K562 (cell line): ENCODE data around the gene GGTLC2. TPM values are rescaled to one million over a fixed set of nuclear protein-coding genes. Genes with fewer than 3 reads are reported as not detected.
"Not testable (repeated sequence)": the region's sequence is repeated elsewhere in the genome, so short reads cannot be mapped to it uniquely, and the experiment has no call there.

Experiments
- BCL6 ChIP-seq: fragments of 250-450 bp; sonication (Bioruptor Pico); IDR thresholded peaks from 2 replicates; pipeline ENCODE4 v1.4.0; 2020
- CREB5 ChIP-seq: fragments of 250-450 bp; sonication (Bioruptor Pico); IDR thresholded peaks from 2 replicates; pipeline ENCODE4 v1.5.0; 2020; ENCODE audit warnings: mild to moderate bottlenecking
- ELF4 ChIP-seq: fragments of 450-650 bp; formaldehyde crosslinking; IDR thresholded peaks from 2 replicates; pipeline ENCODE4 v1.4.0; 2022; ENCODE audit warnings: missing genetic modification characterization
- ERF ChIP-seq: fragments of 450-650 bp; formaldehyde crosslinking; IDR thresholded peaks from 2 replicates; pipeline ENCODE4 v1.4.0; 2020; ENCODE audit warnings: mild to moderate bottlenecking, mixed read lengths
- HDAC2 ChIP-seq: fragments of 450-650 bp; IDR thresholded peaks from 2 replicates; pipeline ENCODE4 v1.6.1; 2016; ENCODE audit warnings: mild to moderate bottlenecking
- HIVEP1 ChIP-seq: fragments of 250-450 bp; sonication (Bioruptor Pico); IDR thresholded peaks from 2 replicates; pipeline ENCODE4 v1.4.0; 2020; ENCODE audit warnings: mild to moderate bottlenecking
- L3MBTL2 ChIP-seq: fragments of 450-650 bp; IDR thresholded peaks from 2 replicates; pipeline ENCODE4 v1.6.1; 2016; ENCODE audit warnings: mild to moderate bottlenecking, moderate library complexity
- NR2C1 ChIP-seq, 2 experiments: fragments of 450-650 bp; IDR thresholded peaks; 2 replicates each; pipeline ENCODE4 v1.6.1; 2017; ENCODE audit warnings: mild to moderate bottlenecking in 2 of 2, antibody characterized with exemption in 1 of 2, inconsistent platforms in 1 of 2, missing compliant biosample characterization in 1 of 2, missing genetic modification characterization in 1 of 2
- OTX1 ChIP-seq: fragments of 450-650 bp; formaldehyde crosslinking; IDR thresholded peaks from 2 replicates; pipeline ENCODE4 v1.4.0; 2022; ENCODE audit warnings: mild to moderate bottlenecking
- RCOR1 ChIP-seq, 2 experiments: IDR thresholded peaks; 2 replicates each; pipeline ENCODE4 v1.6.1; 2012; ENCODE audit warnings: low read depth in 2 of 2, low read length in 2 of 2, borderline replicate concordance in 1 of 2, improper control_type of control experiment in 1 of 2
- RNF2 ChIP-seq: sonication (generic); IDR thresholded peaks from 2 replicates; pipeline ENCODE4 v1.6.1; 2016
- SMAD4 ChIP-seq: fragments of 250-450 bp; sonication (Bioruptor Pico); conservative IDR thresholded peaks from 2 replicates; pipeline ENCODE4 v1.8.0; 2021; ENCODE audit warnings: inconsistent platforms, mild to moderate bottlenecking, moderate library complexity
- SOX6 ChIP-seq: fragments of 450-650 bp; IDR thresholded peaks from 2 replicates; pipeline ENCODE4 v1.6.1; 2014; ENCODE audit warnings: mild to moderate bottlenecking
- TARDBP ChIP-seq: fragments of 450-650 bp; IDR thresholded peaks from 2 replicates; pipeline ENCODE4 v1.6.1; 2016
- TOE1 ChIP-seq, 2 experiments: fragments of 450-650 bp in 1 of 2; sonication (generic) in 1 of 2; formaldehyde crosslinking in 1 of 2; IDR thresholded peaks; 2 replicates each; pipeline versions ENCODE4 v1.7.1 to v1.8.0; 2016 to 2022; ENCODE audit warnings: borderline replicate concordance in 2 of 2, mild to moderate bottlenecking in 2 of 2, antibody characterized with exemption in 1 of 2, inconsistent platforms in 1 of 2, low read depth in 1 of 2, missing genetic modification reagents in 1 of 2, moderate library complexity in 1 of 2
- TSHZ1 ChIP-seq: fragments of 250-450 bp; sonication (Bioruptor Pico); IDR thresholded peaks from 2 replicates; pipeline ENCODE4 v1.4.0; 2020; ENCODE audit warnings: mild to moderate bottlenecking, moderate library complexity
- ZBTB26 ChIP-seq: fragments of 450-650 bp; formaldehyde crosslinking; IDR thresholded peaks from 2 replicates; pipeline ENCODE4 v1.4.0; 2022; ENCODE audit warnings: missing genetic modification characterization
- ZNF134 ChIP-seq: fragments of 250-450 bp; sonication (Bioruptor Pico); conservative IDR thresholded peaks from 2 replicates; pipeline ENCODE4 v1.4.0; 2020
- ZNF165 ChIP-seq: fragments of 250-450 bp; sonication (Bioruptor Pico); IDR thresholded peaks from 2 replicates; pipeline ENCODE4 v1.4.0; 2020; ENCODE audit warnings: borderline replicate concordance
- ZNF212 ChIP-seq: fragments of 450-650 bp; formaldehyde crosslinking; IDR thresholded peaks from 2 replicates; pipeline ENCODE4 v1.4.0; 2020; ENCODE audit warnings: mild to moderate bottlenecking
- ZNF583 ChIP-seq: fragments of 250-450 bp; sonication (Bioruptor Pico); IDR thresholded peaks from 2 replicates; pipeline ENCODE4 v1.4.0; 2020
- polyA plus RNA-seq, 8 experiments: library from polyadenylated mRNA; depleted of rRNA in 4 of 8; stranded (reverse) in 5 of 8; unstranded in 3 of 8; fragments of >200 nt; fragmentation: Nextera tagmentation in 2 of 8; fragmentation: Illumina TruSeq in 1 of 8; extraction: Ambion mirVana in 2 of 8; extraction: Trizol in 1 of 8; gene quantifications; 2 replicates each; pipeline versions ENCODE4 v1.2.1 to v1.2.3, GENCODE V29; 2011 to 2014; ENCODE audit warnings: inconsistent platforms in 1 of 8, missing spikeins in 1 of 8
- total RNA-seq, 7 experiments: library from RNA; depleted of rRNA in 6 of 7; stranded (reverse); fragments of >200 nt in 6 of 7; fragmentation: Illumina TruSeq in 2 of 7; extraction: Trizol in 2 of 7; gene quantifications; 2 replicates each; pipeline versions ENCODE4 v1.2.1 to v1.2.3, GENCODE V29; 2011 to 2021; ENCODE audit warnings: low replicate concordance in 1 of 7

The GGTLC2 gene
- total and polyA plus RNA-seq, 9 of the 15 experiments (the other 6 are each of a cell fraction or from before 2014, with no cell fraction given), result not detected

- TF ChIP-seq CREB5 (CRISPR knock-in tag), result peak; percentile 23; the same call in 1 of the 2 replicates
- 0 out of 2 replicates have a peak, but pooled peaks have one; percentile 51 for TF ChIP-seq HDAC2
- peak; percentile 92 for TF ChIP-seq TOE1 (IDR thresholded peaks at IDR 0.05; ENCODE audit: borderline replicate concordance)
- TF ChIP-seq TOE1 (CRISPR knock-in tag; IDR thresholded peaks at IDR 0.05; ENCODE audit: borderline replicate concordance, low read depth); NR2C1 (IDR thresholded peaks at IDR 0.05): not testable (repeated sequence)
- peak; percentile 86 for TF ChIP-seq ZNF165 (CRISPR knock-in tag)
- TF ChIP-seq ERF (CRISPR knock-in tag), result peak; percentile 89; the same call in 1 of the 2 replicates
- 0 out of 2 replicates have a peak, but pooled peaks have one; percentile 44 for TF ChIP-seq ZNF212 (CRISPR knock-in tag)
- peak; percentile 93 for TF ChIP-seq HIVEP1 (CRISPR knock-in tag)
- peak; percentile 91 for TF ChIP-seq ZNF583 (CRISPR knock-in tag)
- TF ChIP-seq ELF4 (CRISPR knock-in tag), result peak; percentile 87
- TF ChIP-seq OTX1, result peak; percentile 90
- peak; percentile 69 for TF ChIP-seq TSHZ1 (CRISPR knock-in tag)
- peak; percentile 79; the same call in 1 of the 2 replicates for TF ChIP-seq BCL6 (CRISPR knock-in tag)
- peak; percentile 36; the same call in 1 of the 2 replicates for TF ChIP-seq RNF2
- TF ChIP-seq RCOR1 (IDR thresholded peaks at IDR 0.05; ENCODE audit: borderline replicate concordance in 1 of 2, low read depth in 2 of 2, low read length in 2 of 2), result peak in 1 of 2 experiments; percentile 76; a peak in 1 of 4 replicates
- TF ChIP-seq TARDBP, result peak; percentile 95
- peak; percentile 75 for TF ChIP-seq L3MBTL2
- TF ChIP-seq SMAD4 (CRISPR knock-in tag), result peak; percentile 84
- TF ChIP-seq NR2C1 (tag; IDR thresholded peaks at IDR 0.05), result peak; percentile 90
- peak; percentile 64; the same call in 1 of the 2 replicates for TF ChIP-seq ZNF134 (CRISPR knock-in tag)
- TF ChIP-seq SOX6, result peak; percentile 46; the same call in 1 of the 2 replicates
- peak; percentile 64; the same call in 1 of the 2 replicates for TF ChIP-seq ZBTB26 (CRISPR knock-in tag)
Measured at GRCh38 chr22:22631223-22631652, 13.2 kb upstream of the GGTLC2 start (continued).
